Esophagus muscularis mucosa (tissue), 3 donors: Measurements from ENCODE around the gene LRRC42.
A peak's percentile ranks its signal among the peaks of the same experiment; 100 is the strongest.

ENCODE experiments used
- CTCF ChIP-seq, 3 experiments: fragments of 200-600 bp in 2 of 3; fragments of 450-650 bp in 1 of 3; sonication (generic) in 2 of 3; IDR thresholded peaks; one replicate each; pipeline ENCODE4 v1.5.1; 2017 to 2019; ENCODE audit warnings: antibody characterized with exemption in 3 of 3, mild to moderate bottlenecking in 2 of 3, moderate library complexity in 1 of 3
- POLR2A ChIP-seq: fragments of 450-650 bp; IDR thresholded peaks from one replicate; pipeline ENCODE4 v1.6.1; 2017; ENCODE audit warnings: antibody characterized with exemption, moderate library complexity, mild to moderate bottlenecking, low read depth

DNA sequence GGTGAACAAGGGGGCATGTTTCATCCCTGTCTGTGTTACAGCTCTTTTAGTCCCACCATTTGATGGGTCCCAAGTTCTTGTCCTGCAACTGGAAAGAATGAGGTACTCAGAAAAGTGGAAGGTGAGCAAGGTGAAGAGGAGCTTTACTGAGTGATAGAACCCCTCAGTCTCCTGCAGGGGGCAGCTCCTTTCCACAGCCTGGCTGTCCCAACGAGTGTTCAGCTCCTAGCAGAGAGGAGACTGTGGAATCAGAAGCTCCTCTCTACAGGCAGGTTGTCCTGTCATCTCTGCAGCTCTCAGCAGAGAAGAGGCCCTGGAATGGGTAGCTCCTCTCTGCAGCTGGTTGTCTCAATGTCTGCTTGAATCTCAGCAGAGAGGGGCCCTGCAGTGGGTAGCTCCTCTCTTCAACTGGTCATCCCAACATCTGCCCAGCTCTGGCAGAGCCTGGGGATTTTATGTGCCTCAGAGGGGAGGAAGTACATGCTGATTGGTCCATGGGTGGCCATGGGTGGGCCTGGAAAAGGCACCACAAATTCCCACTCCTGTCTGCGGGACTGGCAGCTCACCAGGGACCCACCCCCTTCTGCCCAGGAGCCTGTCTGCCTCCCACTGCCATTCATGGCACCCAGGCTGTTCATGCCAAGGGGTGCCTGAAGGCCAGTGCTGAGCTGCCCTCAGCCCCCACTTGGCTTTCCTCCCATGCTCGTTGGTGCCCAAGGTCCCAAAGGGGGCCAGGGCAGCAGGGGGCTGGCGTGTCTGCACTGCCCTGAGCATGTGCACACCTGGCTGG lies 46.1 kb downstream of the LRRC42 start:
- TF ChIP-seq CTCF (IDR thresholded peaks at IDR 0.05) (peak in 1 of 3 experiments; percentile 27), POLR2A (peak; percentile 11)
